ENCODE data around the gene DDX59.
A peak's percentile ranks its signal among the peaks of the same experiment; 100 is the strongest.

Gene DDX59

GRCh38 chr1:200669314-200670241 is at the start of gene DDX59:
Gene DDX59, minus strand, starts transcription at chr1:200669907. Its CDS starts 3,167 bp downstream, at chr1:200666740.
- Mint-ChIP-seq H3K9me3 (no peaks in the 10 kb centered on the region), H3K27ac (peak within 1 kb of the TSS; percentile 99), H3K4me1 (ENCODE audit: low read depth) (peaks cover 47% of the 10 kb centered on the region)

DNA sequence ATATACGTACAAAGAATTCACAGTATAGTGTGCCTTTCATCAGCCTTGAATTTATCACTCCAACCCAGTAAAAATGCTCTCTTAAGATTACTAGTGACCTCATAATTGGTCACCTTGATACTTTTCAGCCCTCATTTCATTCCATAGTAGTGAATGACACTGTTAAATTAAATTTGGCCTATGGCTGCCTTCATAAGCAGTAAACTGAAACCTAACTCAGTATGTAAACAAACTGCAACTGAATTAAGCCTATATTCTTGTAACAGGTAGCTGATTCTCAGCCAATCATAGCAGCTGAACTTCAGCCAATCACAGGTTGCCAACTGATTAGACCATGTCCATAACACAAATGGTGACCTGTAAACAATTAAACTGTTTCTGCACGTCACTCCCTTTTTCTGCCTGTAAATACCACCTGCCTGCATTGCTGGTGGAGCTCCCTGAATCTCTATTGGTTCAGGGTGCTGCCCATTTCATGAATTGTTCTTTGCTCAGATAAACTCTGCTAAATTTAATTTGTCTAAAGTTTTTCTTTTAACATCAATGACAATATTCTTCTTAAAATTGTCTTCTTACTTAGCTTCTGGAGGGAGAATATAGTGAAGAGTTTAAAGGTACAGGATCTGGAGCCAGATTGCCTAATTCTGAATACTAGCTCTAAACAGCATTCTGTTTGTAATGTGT is 44.9 kb upstream of the DDX59 start:
- no peak for DNase-seq
- Mint-ChIP-seq H3K27me3 (peaks cover 10% of the 10 kb centered on the region), H3K4me3 (no peak overlapping the region), H3K9me3 (no peaks in the 10 kb centered on the region), H3K36me3 (ENCODE audit: low read depth) (no peaks in the 10 kb centered on the region), H3K27ac (no peak overlapping the region), H3K4me1 (ENCODE audit: low read depth) (no peaks in the 10 kb centered on the region)

More at GRCh38 chr1:200669314-200670241, at the start of gene DDX59:
- Mint-ChIP-seq H3K4me3 (peak within 1 kb of the TSS; percentile 99), H3K27me3 (no peaks in the 10 kb centered on the region), H3K36me3 (ENCODE audit: low read depth) (peaks cover 24% of the 10 kb centered on the region)
- peak; percentile 95 for DNase-seq

DNA sequence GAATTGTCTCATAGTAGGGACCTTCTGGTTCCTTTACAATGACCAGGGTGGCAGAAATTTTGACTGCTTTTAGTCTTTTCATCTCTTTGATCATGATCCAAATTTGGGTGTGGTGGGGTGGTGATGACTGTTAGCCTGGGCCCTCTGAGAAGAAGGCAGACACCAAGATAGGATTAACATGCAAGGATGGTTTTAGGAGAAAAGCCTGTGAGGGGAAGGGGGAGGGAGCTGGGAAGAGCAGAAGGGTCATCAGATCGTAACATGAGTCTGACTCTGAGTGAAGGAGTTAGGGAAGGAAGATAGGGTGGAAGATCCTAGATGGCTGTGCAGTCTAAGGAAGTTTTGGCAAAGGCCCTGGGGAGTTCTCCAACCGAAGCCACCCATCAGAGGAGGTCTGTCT is 40.5 kb upstream of the DDX59 start:
- Mint-ChIP-seq H3K4me1 (ENCODE audit: low read depth) (no peaks in the 10 kb centered on the region), H3K9me3 (no peaks in the 10 kb centered on the region), H3K27me3 (no peaks in the 10 kb centered on the region), H3K36me3 (ENCODE audit: low read depth) (no peaks in the 10 kb centered on the region), H3K4me3 (no peak overlapping the region), H3K27ac (no peak overlapping the region)
- DNase-seq = no peak

DNA sequence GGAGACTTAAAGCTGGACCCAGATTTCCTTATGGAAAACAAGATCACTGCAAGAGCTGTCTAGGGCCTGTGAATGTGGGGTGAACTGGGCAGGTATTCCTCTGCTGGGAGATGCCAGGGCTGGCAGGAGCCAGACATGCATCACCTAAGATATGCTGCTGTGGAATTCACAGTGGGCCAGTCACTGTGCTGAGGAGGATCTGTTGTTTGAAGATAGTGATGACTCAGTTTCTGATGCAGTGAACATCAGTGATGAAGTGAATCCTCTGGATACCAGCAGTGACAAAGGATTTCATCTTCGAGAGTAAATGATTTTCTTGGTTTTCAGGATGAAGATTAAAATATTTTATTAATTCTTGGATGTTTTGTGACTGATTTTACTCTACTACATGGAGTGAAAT is 39.1 kb upstream of the DDX59 start:
- Mint-ChIP-seq H3K4me1 (ENCODE audit: low read depth) (no peaks in the 10 kb centered on the region), H3K27me3 (no peaks in the 10 kb centered on the region), H3K9me3 (no peaks in the 10 kb centered on the region), H3K27ac (no peak overlapping the region), H3K4me3 (no peak overlapping the region), H3K36me3 (ENCODE audit: low read depth) (no peaks in the 10 kb centered on the region)
- no peak for DNase-seq

- H3K9me3 Mint-ChIP-seq = no peaks in the 10 kb centered on the region
- no peaks in the 10 kb centered on the region for H3K36me3 Mint-ChIP-seq (ENCODE audit: low read depth)
- H3K4me3 Mint-ChIP-seq = no peak overlapping the region
- H3K27ac Mint-ChIP-seq = no peak overlapping the region
- no peaks in the 10 kb centered on the region for H3K27me3 Mint-ChIP-seq
- H3K4me1 Mint-ChIP-seq (ENCODE audit: low read depth) = no peaks in the 10 kb centered on the region
- DNase-seq = no peak
These were observed 38.5 kb upstream of the DDX59 start for GRCh38 chr1:200708161-200708560.

DNA sequence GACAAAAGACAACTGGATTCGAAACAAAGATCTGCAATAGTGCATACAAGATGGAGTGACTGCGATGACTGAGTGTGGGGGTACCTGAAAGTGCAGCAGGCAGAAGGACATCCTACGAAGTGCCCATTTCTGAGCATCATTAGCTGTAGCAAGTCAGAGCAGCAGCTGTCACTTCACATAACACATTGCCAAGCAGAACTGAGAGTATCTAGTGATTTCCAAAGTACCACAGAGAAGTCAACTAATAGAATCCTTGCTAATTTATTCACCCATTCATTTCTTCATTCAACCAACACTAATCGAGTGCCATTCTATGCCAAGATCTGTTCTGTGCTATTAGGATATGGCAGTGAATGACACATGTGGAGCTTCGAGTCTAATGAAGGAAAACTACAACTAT is 37.4 kb upstream of the DDX59 start:
- no peak for DNase-seq
- H3K9me3 Mint-ChIP-seq = no peaks in the 10 kb centered on the region
- H3K36me3 Mint-ChIP-seq (ENCODE audit: low read depth) = no peaks in the 10 kb centered on the region
- no peak overlapping the region for H3K27ac Mint-ChIP-seq
- H3K4me3 Mint-ChIP-seq = no peak overlapping the region
- no peaks in the 10 kb centered on the region for H3K4me1 Mint-ChIP-seq (ENCODE audit: low read depth)
- no peaks in the 10 kb centered on the region for H3K27me3 Mint-ChIP-seq

GRCh38 chr1:200706111-200706814 is 36.6 kb upstream of the DDX59 start:
- no peak for DNase-seq
- Mint-ChIP-seq H3K9me3 (no peaks in the 10 kb centered on the region), H3K27ac (no peak overlapping the region), H3K36me3 (ENCODE audit: low read depth) (no peaks in the 10 kb centered on the region), H3K4me3 (no peak overlapping the region), H3K4me1 (ENCODE audit: low read depth) (no peaks in the 10 kb centered on the region), H3K27me3 (no peaks in the 10 kb centered on the region)

- H3K27ac Mint-ChIP-seq = no peak overlapping the region
- H3K27me3 Mint-ChIP-seq = no peaks in the 10 kb centered on the region
- no peak overlapping the region for H3K4me3 Mint-ChIP-seq
- no peaks in the 10 kb centered on the region for H3K9me3 Mint-ChIP-seq
- DNase-seq = no peak
- H3K4me1 Mint-ChIP-seq (ENCODE audit: low read depth) = no peaks in the 10 kb centered on the region
- no peaks in the 10 kb centered on the region for H3K36me3 Mint-ChIP-seq (ENCODE audit: low read depth)
These were observed 35.3 kb upstream of the DDX59 start for GRCh38 chr1:200704986-200705500.

GRCh38 chr1:200699871-200700270 is 30.2 kb upstream of the DDX59 start:
- H3K36me3 Mint-ChIP-seq (ENCODE audit: low read depth) = no peaks in the 10 kb centered on the region
- no peak for DNase-seq

DNA sequence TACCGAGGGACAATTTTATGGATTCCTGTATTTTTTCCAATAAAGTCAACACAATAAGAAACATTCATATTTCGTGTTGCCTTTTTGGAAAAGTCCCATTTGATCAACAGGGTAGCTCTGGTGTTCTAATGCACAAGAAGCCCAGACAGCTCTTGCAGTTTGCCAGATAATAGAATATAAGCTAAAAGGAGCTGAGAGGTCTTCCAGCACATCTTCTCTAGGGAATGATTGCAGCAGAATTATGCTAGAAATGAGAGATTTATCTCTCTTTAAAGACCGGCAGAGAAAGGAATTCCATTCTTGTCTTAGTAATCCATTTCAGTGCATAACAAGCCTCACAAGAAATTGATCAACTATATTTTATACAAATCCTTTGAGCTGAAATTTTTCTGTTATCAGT is 25.0 kb upstream of the DDX59 start:
- H3K27ac Mint-ChIP-seq = no peak overlapping the region
- H3K36me3 Mint-ChIP-seq (ENCODE audit: low read depth) = no peaks in the 10 kb centered on the region
- H3K4me1 Mint-ChIP-seq (ENCODE audit: low read depth) = no peaks in the 10 kb centered on the region
- H3K9me3 Mint-ChIP-seq = no peaks in the 10 kb centered on the region
- DNase-seq = no peak
- H3K4me3 Mint-ChIP-seq = no peak overlapping the region
- peaks cover 4% of the 10 kb centered on the region for H3K27me3 Mint-ChIP-seq

More at GRCh38 chr1:200699871-200700270, 30.2 kb upstream of the DDX59 start:
- peaks cover 4% of the 10 kb centered on the region for H3K27me3 Mint-ChIP-seq
- no peaks in the 10 kb centered on the region for H3K4me1 Mint-ChIP-seq (ENCODE audit: low read depth)
- H3K9me3 Mint-ChIP-seq = no peaks in the 10 kb centered on the region
- no peak overlapping the region for H3K27ac Mint-ChIP-seq
- no peak overlapping the region for H3K4me3 Mint-ChIP-seq

- DNase-seq = no peak
- Mint-ChIP-seq H3K36me3 (ENCODE audit: low read depth) (no peaks in the 10 kb centered on the region), H3K9me3 (no peaks in the 10 kb centered on the region), H3K27ac (no peak overlapping the region), H3K27me3 (peaks cover 6% of the 10 kb centered on the region), H3K4me1 (ENCODE audit: low read depth) (no peaks in the 10 kb centered on the region), H3K4me3 (no peak overlapping the region)
These were observed 23.6 kb upstream of the DDX59 start for GRCh38 chr1:200693327-200693726.

DNA sequence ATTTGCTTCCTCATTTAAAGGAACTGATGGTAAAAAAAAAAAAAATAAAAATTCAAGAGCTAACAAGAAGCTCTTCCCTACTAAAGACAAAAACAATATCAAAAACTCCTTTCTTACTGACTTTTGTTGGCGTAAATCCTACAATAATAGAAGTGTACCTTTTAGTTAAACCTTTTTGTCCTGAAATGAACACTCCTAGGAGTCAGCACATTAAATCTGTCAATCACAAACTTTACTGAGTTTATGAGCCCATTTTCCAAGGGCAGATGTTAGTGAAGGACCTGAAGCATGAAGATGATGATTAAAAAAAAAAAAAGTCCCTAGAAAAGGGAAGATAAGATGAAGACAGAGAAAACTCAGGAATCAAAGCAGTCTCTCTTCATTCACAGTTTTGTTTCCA is 22.6 kb upstream of the DDX59 start:
- Mint-ChIP-seq H3K27ac (no peak overlapping the region), H3K36me3 (ENCODE audit: low read depth) (no peaks in the 10 kb centered on the region), H3K4me3 (no peak overlapping the region), H3K27me3 (peaks cover 7% of the 10 kb centered on the region), H3K4me1 (ENCODE audit: low read depth) (no peaks in the 10 kb centered on the region), H3K9me3 (no peaks in the 10 kb centered on the region)
- DNase-seq = no peak

DNA sequence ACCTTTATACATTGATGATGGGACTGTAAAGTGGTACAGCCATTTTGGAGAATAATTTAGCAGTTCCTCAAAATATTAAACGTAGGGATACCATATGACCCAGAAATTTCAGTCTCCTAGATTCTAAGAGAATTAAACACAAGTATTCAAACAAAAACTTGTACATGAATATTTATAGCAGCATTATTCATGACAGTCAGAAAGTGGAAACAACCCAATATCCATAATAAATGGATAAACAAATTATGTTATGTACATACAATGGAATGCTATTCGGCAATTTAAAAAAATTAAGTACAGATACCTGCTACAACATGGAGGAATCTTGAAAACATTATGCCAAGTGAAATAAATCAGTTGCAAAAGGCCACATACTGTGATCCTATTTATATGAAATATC is 16.9 kb upstream of the DDX59 start:
- Mint-ChIP-seq H3K36me3 (ENCODE audit: low read depth) (no peaks in the 10 kb centered on the region), H3K27me3 (peaks cover 7% of the 10 kb centered on the region), H3K9me3 (no peaks in the 10 kb centered on the region), H3K4me3 (no peak overlapping the region), H3K27ac (no peak overlapping the region), H3K4me1 (ENCODE audit: low read depth) (no peaks in the 10 kb centered on the region)
- no peak for DNase-seq

GRCh38 chr1:200684015-200684414 is 14.3 kb upstream of the DDX59 start:
- peaks cover 7% of the 10 kb centered on the region for H3K27me3 Mint-ChIP-seq
- H3K9me3 Mint-ChIP-seq = no peaks in the 10 kb centered on the region
- no peak for DNase-seq
- no peak overlapping the region for H3K27ac Mint-ChIP-seq
- no peaks in the 10 kb centered on the region for H3K36me3 Mint-ChIP-seq (ENCODE audit: low read depth)
- H3K4me1 Mint-ChIP-seq (ENCODE audit: low read depth) = no peaks in the 10 kb centered on the region
- H3K4me3 Mint-ChIP-seq = no peak overlapping the region
